ENCODE measurements around the gene TEKT5. TPM values are rescaled to one million over a fixed set of nuclear protein-coding genes. Genes with fewer than 3 reads are reported as not detected.
"Not testable (repeated sequence)": the region's sequence is repeated elsewhere in the genome, so short reads cannot be mapped to it uniquely, and the experiment has no call there.

TEKT5 gene
- total and polyA plus RNA-seq, 2 donors = 0.24 to 0.71 TPM

- Histone ChIP-seq H3K4me1 (ENCODE audit: control insufficient read depth in 2 of 2, insufficient read depth in 2 of 2, low read length in 2 of 2) (no peaks in the 10 kb centered on the region), H3K27me3 (ENCODE audit: control insufficient read depth in 2 of 2, insufficient read depth in 1 of 2, low read length in 1 of 2) (no peaks in the 10 kb centered on the region), H3K4me3 (ENCODE audit: low read length in 2 of 2) (no peak overlapping the region), H3K9me3 (ENCODE audit: control insufficient read depth in 2 of 2, insufficient read depth in 1 of 2, low read length in 1 of 2) (no peaks in the 10 kb centered on the region), H3K36me3 (ENCODE audit: control insufficient read depth in 2 of 2, insufficient read depth in 2 of 2, low read length in 1 of 2) (no peaks in the 10 kb centered on the region), H3K27ac (ENCODE audit: low read depth in 1 of 2, low read length in 1 of 2) (no peak overlapping the region)
- 95% methylated on average over 2 of the region's 2 CpGs for WGBS
- no peak for DNase-seq (ENCODE audit: low read depth in 6 of 9, low spot score in 9 of 9)
Measured at GRCh38 chr16:10631886-10632285, 62.8 kb downstream of the TEKT5 start.

- H3K27me3 ChIP-seq (ENCODE audit: control insufficient read depth in 2 of 2, insufficient read depth in 1 of 2, low read length in 1 of 2) = no peaks in the 10 kb centered on the region
- H3K36me3 ChIP-seq (ENCODE audit: control insufficient read depth in 2 of 2, insufficient read depth in 2 of 2, low read length in 1 of 2) = no peaks in the 10 kb centered on the region
- WGBS = 82% methylated on average over 6 of the region's 6 CpGs
- no peaks in the 10 kb centered on the region for H3K4me1 ChIP-seq (ENCODE audit: control insufficient read depth in 2 of 2, insufficient read depth in 2 of 2, low read length in 2 of 2)
- no peak for DNase-seq (ENCODE audit: low read depth in 6 of 9, low spot score in 9 of 9)
- no peak overlapping the region for H3K4me3 ChIP-seq (ENCODE audit: low read length in 2 of 2)
- no peak overlapping the region for H3K27ac ChIP-seq (ENCODE audit: low read depth in 1 of 2, low read length in 1 of 2)
- no peaks in the 10 kb centered on the region for H3K9me3 ChIP-seq (ENCODE audit: control insufficient read depth in 2 of 2, insufficient read depth in 1 of 2, low read length in 1 of 2)
Measured at GRCh38 chr16:10629592-10629963, 65.2 kb downstream of the TEKT5 start.

GRCh38 chr16:10625595-10626357 is 69.0 kb downstream of the TEKT5 start:
- Histone ChIP-seq H3K36me3 (ENCODE audit: control insufficient read depth in 2 of 2, insufficient read depth in 2 of 2, low read length in 1 of 2) (no peaks in the 10 kb centered on the region), H3K4me3 (ENCODE audit: low read length in 2 of 2) (no peak overlapping the region), H3K9me3 (ENCODE audit: control insufficient read depth in 2 of 2, insufficient read depth in 1 of 2, low read length in 1 of 2) (no peaks in the 10 kb centered on the region), H3K4me1 (ENCODE audit: control insufficient read depth in 2 of 2, insufficient read depth in 2 of 2, low read length in 2 of 2) (no peaks in the 10 kb centered on the region), H3K27ac (ENCODE audit: low read depth in 1 of 2, low read length in 1 of 2) (no peak overlapping the region), H3K27me3 (ENCODE audit: control insufficient read depth in 2 of 2, insufficient read depth in 1 of 2, low read length in 1 of 2) (no peaks in the 10 kb centered on the region)
- DNase-seq (ENCODE audit: low read depth in 6 of 9, low spot score in 9 of 9) = no peak
- WGBS = 82% methylated on average over 12 of the region's 12 CpGs

GRCh38 chr16:10624527-10624926 is 70.2 kb downstream of the TEKT5 start:
- Histone ChIP-seq H3K27ac (ENCODE audit: low read depth in 1 of 2, low read length in 1 of 2) (no peak overlapping the region), H3K4me3 (ENCODE audit: low read length in 2 of 2) (no peak overlapping the region), H3K27me3 (ENCODE audit: control insufficient read depth in 2 of 2, insufficient read depth in 1 of 2, low read length in 1 of 2) (peaks cover 0 to 7% of the 10 kb centered on the region in 2 donors), H3K4me1 (ENCODE audit: control insufficient read depth in 2 of 2, insufficient read depth in 2 of 2, low read length in 2 of 2) (no peaks in the 10 kb centered on the region), H3K9me3 (ENCODE audit: control insufficient read depth in 2 of 2, insufficient read depth in 1 of 2, low read length in 1 of 2) (no peaks in the 10 kb centered on the region), H3K36me3 (ENCODE audit: control insufficient read depth in 2 of 2, insufficient read depth in 2 of 2, low read length in 1 of 2) (no peaks in the 10 kb centered on the region)
- no peak for DNase-seq (ENCODE audit: low read depth in 6 of 9, low spot score in 9 of 9)
- WGBS = 94% methylated on average over 6 of the region's 6 CpGs

GRCh38 chr16:10623059-10623458 is 71.7 kb downstream of the TEKT5 start:
- WGBS = 89% methylated on average over 3 of the region's 3 CpGs
- H3K4me1 ChIP-seq (ENCODE audit: control insufficient read depth in 2 of 2, insufficient read depth in 2 of 2, low read length in 2 of 2) = peaks cover 0 to 4% of the 10 kb centered on the region in 2 donors
- H3K27ac ChIP-seq (ENCODE audit: low read depth in 1 of 2, low read length in 1 of 2) = no peak overlapping the region
- H3K36me3 ChIP-seq (ENCODE audit: control insufficient read depth in 2 of 2, insufficient read depth in 2 of 2, low read length in 1 of 2) = no peaks in the 10 kb centered on the region
- H3K9me3 ChIP-seq (ENCODE audit: control insufficient read depth in 2 of 2, insufficient read depth in 1 of 2, low read length in 1 of 2) = no peaks in the 10 kb centered on the region
- no peak overlapping the region for H3K4me3 ChIP-seq (ENCODE audit: low read length in 2 of 2)
- DNase-seq (ENCODE audit: low read depth in 6 of 9, low spot score in 9 of 9) = no peak
- peaks cover 0 to 21% of the 10 kb centered on the region in 2 donors for H3K27me3 ChIP-seq (ENCODE audit: control insufficient read depth in 2 of 2, insufficient read depth in 1 of 2, low read length in 1 of 2)

GRCh38 chr16:10622036-10622921 is 72.5 kb downstream of the TEKT5 start:
- H3K27me3 ChIP-seq (ENCODE audit: control insufficient read depth in 2 of 2, insufficient read depth in 1 of 2, low read length in 1 of 2) = peaks cover 0 to 24% of the 10 kb centered on the region in 2 donors
- no peak for DNase-seq (ENCODE audit: low read depth in 6 of 9, low spot score in 9 of 9)
- H3K27ac ChIP-seq (ENCODE audit: low read depth in 1 of 2, low read length in 1 of 2) = no peak overlapping the region
- H3K9me3 ChIP-seq (ENCODE audit: control insufficient read depth in 2 of 2, insufficient read depth in 1 of 2, low read length in 1 of 2) = no peaks in the 10 kb centered on the region
- peaks cover 0 to 4% of the 10 kb centered on the region in 2 donors for H3K4me1 ChIP-seq (ENCODE audit: control insufficient read depth in 2 of 2, insufficient read depth in 2 of 2, low read length in 2 of 2)
- WGBS = 96% methylated on average over 19 of the region's 19 CpGs
- H3K36me3 ChIP-seq (ENCODE audit: control insufficient read depth in 2 of 2, insufficient read depth in 2 of 2, low read length in 1 of 2) = no peaks in the 10 kb centered on the region
- no peak overlapping the region for H3K4me3 ChIP-seq (ENCODE audit: low read length in 2 of 2)

GRCh38 chr16:10621216-10621949 is 73.3 kb downstream of the TEKT5 start:
- WGBS = 96% methylated on average over 7 of the region's 7 CpGs
- H3K36me3 ChIP-seq (ENCODE audit: control insufficient read depth in 2 of 2, insufficient read depth in 2 of 2, low read length in 1 of 2); H3K9me3 ChIP-seq (ENCODE audit: control insufficient read depth in 2 of 2, insufficient read depth in 1 of 2, low read length in 1 of 2); H3K27ac ChIP-seq (ENCODE audit: low read depth in 1 of 2, low read length in 1 of 2); DNase-seq (ENCODE audit: low read depth in 6 of 9, low spot score in 9 of 9); H3K4me3 ChIP-seq (ENCODE audit: low read length in 2 of 2); H3K4me1 ChIP-seq (ENCODE audit: control insufficient read depth in 2 of 2, insufficient read depth in 2 of 2, low read length in 2 of 2): not testable (repeated sequence)
- peaks cover 0 to 29% of the 10 kb centered on the region in 2 donors for H3K27me3 ChIP-seq (ENCODE audit: control insufficient read depth in 2 of 2, insufficient read depth in 1 of 2, low read length in 1 of 2)

GRCh38 chr16:10620120-10620519 is 74.6 kb downstream of the TEKT5 start:
- Histone ChIP-seq H3K9me3 (ENCODE audit: control insufficient read depth in 2 of 2, insufficient read depth in 1 of 2, low read length in 1 of 2) (no peaks in the 10 kb centered on the region), H3K27ac (ENCODE audit: low read depth in 1 of 2, low read length in 1 of 2) (no peak overlapping the region), H3K4me3 (ENCODE audit: low read length in 2 of 2) (no peak overlapping the region), H3K36me3 (ENCODE audit: control insufficient read depth in 2 of 2, insufficient read depth in 2 of 2, low read length in 1 of 2) (no peaks in the 10 kb centered on the region), H3K4me1 (ENCODE audit: control insufficient read depth in 2 of 2, insufficient read depth in 2 of 2, low read length in 2 of 2) (peaks cover 0 to 9% of the 10 kb centered on the region in 2 donors), H3K27me3 (ENCODE audit: control insufficient read depth in 2 of 2, insufficient read depth in 1 of 2, low read length in 1 of 2) (peaks cover 0 to 29% of the 10 kb centered on the region in 2 donors)
- 87% methylated on average over 6 of the region's 6 CpGs for WGBS
- no peak for DNase-seq (ENCODE audit: low read depth in 6 of 9, low spot score in 9 of 9)
